ENCODE measurements around the gene PAK2. TPM values are rescaled to one million over a fixed set of nuclear protein-coding genes. Genes with fewer than 3 reads are reported as not detected.
A peak's percentile ranks its signal among the peaks of the same experiment; 100 is the strongest.
"Not testable (repeated sequence)": the region's sequence is repeated elsewhere in the genome, so short reads cannot be mapped to it uniquely, and the experiment has no call there.

Gene PAK2
- total RNA-seq, 1 experiment from 2014 or later: 57.4 TPM

DNA sequence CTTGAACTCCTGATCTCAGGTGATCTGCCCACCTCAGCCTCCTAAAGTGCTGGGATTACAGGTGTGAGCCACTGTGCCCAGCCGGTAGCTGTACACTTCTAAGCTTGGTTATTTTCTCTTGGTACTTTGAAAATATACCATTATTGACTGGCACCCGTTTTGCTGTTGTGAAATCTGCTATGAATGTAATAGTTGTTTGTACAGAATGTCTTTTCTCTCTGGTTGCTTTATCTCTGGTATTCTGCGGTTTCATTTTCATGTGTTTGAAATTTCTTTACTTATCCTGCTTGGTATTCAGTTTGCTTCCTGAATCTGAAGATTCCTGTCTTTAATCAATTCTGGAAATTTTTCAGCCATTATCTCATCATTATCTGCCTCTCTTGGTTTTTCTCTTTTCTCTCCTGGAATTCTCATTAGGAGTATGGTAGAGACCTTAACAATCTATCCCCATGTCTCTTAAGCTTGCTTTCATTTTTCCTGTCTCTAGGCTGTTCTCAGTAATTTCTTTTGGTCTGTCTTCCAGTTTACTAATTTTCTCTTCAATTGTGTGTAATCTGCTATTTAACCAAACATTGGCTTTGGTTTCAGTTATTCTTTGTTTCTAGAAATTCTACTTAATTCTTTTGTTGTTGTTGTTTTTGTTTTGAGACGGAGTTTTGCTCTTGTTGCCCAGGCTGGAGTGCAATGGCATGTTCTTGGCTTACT lies 2.8 kb upstream of the PAK2 start:
- DNase-seq (ENCODE audit: low read depth): no peak

DNA sequence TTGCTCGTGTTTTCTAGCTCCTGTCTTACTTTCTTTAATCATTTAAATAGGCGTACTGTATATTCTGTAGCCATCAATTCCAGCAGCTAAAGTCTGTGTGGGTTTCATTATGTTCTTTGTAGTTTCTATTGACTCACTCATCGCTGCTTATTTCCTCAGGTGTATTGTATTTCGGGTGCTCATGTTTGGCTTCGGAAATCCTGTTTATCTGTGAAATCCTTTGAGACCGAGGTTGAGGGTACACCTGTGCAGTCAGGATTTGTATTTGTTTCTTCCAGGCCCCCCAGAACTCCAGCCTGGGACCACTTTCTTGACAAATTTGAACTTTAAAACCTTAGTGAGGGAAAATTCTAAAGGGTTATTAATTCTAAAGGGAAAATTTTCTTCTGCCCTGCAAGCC lies 2.0 kb upstream of the PAK2 start:
- DNase-seq (ENCODE audit: low read depth): no peak

DNA sequence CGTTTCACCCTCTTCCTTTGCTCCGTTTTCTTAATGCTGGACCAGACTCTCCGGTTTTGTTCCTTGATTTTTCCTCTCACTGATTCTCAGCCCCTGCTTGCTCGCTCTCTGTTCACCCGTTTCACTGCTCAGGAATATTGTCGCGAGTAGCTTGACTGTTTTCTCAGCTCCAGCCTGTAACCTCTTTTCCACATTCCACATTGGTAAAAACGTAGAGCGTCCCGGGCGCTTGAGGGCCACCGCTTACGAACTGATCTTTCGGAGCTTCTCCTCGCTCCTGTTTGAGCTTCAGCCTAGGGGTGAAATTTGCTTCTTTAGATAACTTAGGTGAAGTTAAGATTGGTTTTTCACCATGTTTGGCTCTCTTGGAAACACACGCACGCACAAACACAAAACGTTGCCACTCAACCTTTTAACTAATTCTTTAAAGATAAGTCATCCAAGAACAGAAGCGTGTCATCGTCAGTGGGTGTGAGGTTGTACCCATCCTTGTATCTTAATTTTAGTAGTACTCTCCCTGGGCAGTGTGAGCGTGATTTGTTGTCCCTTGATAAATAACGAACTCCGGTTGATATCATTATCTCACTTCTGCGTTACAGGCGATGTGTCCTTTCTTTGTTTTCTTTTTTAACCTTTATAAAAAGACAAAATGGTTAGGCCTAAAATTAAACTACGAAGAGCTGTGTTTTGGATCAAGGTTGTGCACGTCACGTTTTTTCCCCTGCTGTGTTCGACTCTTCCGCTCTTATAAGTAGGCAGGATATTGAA lies 1.0 kb downstream of the PAK2 start:
- DNase-seq (ENCODE audit: low read depth): peak; percentile 78

DNA sequence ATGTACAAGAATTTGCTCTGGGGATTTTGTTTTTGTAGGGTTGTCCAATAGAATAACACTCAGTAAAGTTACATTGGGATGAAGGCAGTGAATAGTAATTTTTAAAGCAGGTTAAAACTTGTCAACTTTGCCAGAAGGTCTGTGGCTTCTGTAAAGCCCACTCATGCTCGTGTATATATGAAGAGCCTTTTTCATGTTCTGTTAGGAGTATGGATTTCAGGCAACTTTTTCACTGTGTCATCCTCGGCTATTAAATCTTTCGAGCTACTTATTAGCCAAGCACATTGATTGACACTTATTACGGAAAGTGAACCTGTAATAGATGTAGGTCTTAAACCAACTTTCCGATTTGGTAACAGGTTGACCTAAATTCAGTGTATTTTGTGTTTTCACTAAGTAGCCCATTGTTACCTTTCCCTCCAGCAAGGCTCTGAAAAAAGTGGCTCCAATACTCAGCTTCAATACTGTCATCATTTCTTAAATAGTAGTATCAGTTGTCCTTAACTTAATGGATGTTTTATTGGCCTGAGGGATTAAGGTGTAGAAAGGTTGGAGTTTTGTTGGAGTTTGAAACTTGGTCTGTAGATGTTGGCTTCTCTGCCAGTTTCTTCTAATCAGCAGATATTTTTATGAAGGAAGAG lies 1.7 kb downstream of the PAK2 start:
- DNase-seq (ENCODE audit: low read depth): no peak

DNA sequence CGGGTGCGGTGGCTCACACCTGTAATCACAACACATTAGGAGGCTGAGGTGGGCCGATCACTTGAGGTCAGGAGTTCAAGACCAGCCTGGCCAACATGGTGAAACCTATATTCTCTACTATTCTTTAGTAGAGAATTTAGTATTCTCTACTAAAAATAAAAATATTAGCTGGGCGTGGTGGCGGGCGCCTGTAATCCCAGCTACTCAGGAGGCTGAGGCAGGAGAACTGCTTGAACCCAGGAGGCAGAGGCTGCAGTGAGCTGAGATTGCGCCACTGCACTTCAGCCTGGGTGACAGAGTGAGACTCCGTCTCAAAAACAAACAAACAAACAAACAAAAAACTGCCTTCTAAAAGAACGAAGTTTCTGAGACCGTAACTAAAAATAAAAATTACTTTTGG lies 3.9 kb downstream of the PAK2 start:
- DNase-seq (ENCODE audit: low read depth): not testable (repeated sequence)

DNA sequence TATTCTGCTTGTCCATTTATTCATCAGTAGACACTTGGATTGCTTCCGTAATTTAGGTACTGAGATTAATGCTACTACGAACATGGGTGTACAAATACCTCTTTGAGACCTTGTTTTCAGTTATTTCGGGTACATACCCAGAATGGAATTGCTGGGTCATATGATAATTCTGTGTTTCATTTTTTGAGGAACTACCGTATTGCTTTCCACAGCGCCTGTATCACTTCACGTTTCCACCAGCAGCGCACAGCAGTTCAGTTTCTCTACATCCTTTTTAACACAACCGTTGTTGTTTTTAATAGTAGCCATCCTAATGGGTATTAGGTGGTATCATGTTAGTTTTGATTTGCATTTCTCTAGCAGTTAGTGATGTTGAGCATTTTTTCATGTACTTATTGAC lies 9.5 kb downstream of the PAK2 start:
- no peak for DNase-seq (ENCODE audit: low read depth)

DNA sequence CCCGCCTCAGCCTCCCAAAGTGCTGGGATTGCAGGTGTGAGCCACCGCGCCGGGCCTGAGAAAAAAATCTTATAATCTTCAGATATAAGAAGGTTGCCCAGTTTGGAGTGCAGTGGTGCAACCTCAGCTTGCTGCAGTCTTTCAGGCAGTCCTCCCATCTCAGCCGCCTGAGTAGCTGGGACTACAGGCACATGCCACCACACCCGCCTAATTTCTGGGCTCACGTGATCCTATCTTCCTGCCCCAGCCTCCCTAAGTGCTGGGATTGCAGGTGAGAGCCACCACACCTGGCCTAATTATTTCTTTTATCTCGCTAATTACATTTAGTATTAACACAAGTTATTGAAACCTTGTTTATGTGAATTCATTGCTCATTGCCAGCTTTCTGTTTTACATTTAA lies 13.5 kb downstream of the PAK2 start:
- DNase-seq (ENCODE audit: low read depth): no peak

DNA sequence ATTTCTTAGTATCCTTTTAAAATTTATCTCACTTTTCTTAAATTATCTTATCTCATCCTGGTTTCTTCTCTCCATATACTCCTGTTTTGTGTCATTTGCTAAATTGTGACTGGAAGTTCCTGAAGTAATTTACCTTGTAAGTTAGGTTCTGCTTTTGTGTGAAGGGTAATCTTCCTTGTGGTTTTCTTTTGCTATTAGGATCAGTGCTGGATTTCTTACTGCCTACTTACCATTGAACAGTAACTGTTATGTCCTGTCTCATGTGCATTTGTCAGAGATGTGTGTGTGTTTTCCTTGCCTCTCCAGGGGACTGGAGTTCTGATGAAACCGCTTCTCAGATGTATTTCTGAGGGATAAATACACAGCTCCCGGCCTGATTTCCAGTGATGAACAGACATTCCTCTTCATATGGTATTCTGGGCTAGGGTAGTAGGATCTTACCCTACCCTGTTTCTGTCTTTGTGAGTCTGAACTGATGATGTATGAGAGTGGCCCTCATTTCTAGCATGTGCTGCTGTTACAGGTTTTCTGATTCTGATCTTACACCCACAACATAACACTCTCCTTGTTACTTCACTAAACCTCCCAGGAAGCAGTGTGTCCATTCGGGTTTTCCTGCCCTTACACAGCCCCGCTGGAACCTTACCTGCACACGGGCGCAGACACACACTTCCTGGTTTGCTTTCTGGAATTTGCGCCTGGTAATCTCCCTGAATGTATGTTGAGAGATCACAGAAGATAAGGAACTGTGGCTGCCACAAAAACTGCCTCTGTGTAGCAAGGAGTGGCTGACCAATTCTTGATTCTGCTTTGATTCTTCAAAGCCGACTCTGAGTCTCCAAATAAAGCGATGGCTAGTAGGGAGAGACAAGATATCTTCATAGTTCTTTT lies 14.7 kb downstream of the PAK2 start:
- no peak for DNase-seq (ENCODE audit: low read depth)

DNA sequence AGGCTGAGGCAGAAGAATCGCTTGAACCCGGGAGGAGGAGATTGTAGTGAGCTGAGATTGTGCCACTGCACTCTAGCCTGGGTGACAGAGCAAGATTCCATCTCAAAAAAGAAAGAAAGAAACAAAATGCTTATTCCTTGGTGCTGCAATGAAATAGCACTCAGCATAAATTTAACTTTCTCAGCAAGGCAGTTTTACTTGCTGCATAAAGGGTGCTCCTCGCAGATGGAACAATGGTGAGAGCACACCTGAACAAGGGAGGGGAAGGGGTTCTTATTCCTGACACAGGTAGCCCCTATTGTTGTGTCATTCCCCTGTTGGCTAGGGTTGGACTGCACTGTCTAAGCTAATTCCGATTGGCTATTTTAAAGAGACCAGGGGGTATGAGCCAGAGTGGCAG lies 17.1 kb downstream of the PAK2 start:
- no peak for DNase-seq (ENCODE audit: low read depth)

DNA sequence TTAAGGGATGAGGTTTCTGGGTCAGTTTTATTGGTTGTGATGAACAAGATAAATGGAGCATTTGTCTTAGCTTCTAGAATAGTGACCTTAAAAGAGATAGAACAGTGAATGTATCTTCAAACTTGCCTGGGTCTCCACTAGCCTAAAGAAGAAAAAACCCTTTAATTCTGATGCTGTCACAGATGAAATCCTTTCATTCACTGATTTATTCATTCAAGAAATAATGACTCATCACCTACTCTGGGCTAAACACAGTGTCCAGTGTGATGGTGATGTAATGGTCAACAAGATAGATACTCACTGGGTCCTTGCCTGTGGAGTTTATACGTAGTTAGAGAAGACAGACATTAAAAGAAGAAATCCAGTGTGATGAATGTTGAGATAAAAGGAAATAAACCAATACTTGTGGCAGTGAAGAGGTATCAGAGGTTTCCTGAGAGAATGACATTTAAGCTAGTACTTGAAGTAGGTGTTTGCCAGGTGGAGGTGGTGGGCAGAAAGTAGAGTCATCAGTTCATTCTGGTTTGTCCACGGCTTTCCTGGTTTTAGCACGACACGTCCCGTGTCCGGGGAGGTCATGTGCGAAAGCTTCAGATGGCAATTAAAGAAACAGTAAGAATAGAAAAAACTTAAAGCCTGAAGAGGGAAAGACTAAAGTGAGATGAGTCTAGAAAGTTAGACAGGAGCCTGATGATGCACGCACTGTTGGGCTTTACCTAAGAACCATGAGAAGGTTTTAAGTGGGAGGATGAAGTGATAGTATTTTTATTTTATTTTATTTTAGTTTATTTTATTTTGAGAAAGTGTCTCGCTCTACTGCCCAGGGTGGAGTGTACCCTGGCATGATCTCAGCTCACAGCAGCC lies 18.5 kb downstream of the PAK2 start:
- DNase-seq (ENCODE audit: low read depth): peak; percentile 93

DNA sequence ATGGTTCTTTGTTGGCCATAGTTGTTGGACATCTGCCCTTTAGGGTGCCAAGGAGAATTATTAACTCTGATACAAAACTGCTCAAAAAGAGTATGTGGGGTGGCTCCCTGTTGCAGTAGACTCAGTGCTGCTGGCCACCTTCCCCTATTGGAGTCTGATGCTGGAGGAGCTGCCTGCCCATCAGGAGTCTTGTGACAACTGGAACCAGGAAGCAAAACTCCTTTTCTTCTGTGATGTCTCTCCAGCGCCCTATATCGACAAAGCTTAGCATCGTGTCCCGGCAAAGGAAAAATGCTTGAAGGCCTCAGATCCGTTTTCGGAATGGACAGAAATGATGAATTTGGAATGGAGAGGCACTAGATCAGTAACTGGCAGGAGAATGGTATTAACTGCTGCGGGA lies 23.5 kb downstream of the PAK2 start:
- no peak for DNase-seq (ENCODE audit: low read depth)

DNA sequence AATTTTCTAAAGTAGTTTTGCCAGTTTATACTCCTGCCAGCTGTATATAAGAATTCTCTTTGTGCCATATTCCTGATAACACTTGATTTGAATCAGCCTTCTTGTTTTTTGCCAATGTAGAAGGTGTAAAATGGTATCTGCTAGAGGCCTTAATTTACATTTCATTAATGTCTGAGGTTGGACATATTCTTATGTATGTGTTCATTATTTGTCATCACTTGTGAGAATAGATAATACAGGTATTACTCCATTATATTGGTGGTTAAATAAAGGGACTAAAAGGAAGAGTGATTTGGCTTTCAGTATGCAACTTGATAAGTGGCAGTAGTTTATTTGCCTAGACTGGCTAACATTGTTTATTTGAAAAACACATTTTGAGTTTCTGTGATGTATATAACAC lies 25.8 kb downstream of the PAK2 start:
- no peak for DNase-seq (ENCODE audit: low read depth)

DNA sequence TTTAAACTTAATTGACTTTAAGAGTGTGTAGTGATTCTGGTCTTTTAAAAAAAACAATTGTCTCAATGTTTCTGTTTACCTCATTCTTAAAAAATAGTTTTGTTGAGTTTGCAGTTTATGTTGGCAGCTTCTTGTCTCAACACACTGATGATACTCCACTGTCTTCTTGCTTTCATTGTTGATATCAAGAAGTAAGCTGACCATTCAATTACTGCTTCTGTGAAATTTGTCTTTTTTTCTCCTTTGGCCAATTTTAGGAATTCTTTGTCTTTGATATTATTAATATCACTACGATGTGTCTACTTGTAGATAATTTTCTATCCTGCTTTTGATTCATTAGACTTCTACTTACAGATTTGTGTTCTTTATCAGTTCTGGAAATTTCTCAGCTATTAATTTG lies 31.4 kb downstream of the PAK2 start:
- no peak for DNase-seq (ENCODE audit: low read depth)

DNA sequence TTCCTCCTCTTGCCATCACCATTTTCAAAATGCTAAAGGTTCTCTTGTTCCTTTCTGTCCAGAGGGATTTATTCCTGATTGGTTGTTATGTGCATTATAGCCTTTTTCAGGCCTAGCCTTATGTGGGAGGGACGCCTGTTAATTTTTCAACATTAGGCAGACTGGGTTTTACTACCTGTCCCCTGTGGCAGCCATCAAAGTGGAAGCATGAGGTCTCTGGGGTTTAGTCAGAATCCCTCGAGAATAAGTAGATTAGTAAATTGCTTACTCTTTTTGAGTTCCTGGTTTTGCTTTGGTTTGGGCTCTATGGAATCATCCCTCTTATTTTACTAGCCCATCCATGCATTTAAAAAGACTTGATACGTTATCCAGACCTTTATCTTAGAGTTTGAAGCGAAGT lies 32.4 kb downstream of the PAK2 start:
- DNase-seq (ENCODE audit: low read depth): no peak

DNA sequence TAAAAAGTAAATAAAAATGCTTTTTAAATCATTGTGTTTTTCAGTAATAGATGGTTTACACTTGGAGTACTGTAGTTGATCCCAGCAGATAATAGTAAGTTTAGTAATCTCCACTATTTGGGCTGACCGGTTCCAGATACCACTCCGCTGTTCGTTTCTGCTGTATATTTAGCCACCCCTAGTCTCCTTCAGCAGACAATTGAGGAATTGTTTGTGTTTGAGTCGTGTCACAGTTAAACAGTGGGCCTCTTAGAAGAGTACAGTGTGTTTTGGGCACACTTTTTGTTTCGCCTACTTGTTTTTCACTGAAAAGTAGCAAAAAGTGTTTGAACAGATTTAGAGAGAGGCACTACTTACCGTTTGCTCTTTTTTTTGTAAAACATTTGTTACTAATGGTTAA lies 33.2 kb downstream of the PAK2 start:
- no peak for DNase-seq (ENCODE audit: low read depth)

DNA sequence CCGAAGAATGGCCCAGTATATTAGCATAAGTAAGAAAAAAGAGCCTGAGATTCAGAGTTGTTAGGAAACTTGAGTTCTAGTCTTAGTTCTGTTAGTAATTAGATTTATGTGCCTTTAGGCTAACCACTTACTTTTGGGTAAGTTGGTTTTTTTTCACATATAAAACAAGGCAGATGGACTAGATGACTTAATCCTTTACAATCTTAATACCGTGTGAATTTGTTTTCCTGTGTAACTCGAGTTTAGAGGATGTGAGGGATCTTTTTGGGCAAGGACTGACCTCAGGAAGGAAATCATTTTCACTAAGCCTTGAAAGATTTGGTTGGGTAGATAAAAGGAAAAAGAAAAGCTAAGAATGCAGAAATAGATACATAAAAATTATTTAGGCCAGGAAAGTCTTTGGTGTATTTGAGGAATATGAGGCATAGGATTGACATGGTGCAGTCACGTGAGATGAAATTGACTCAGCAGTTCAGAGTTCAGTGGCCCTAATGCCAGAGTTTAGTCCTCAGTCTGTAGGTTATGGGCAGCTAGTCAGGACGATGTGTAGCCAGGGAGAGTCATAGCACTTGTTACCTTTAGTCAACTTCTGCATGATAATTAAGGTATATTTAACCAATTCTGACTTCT lies 34.6 kb downstream of the PAK2 start:
- peak; percentile 58 for DNase-seq (ENCODE audit: low read depth)

DNA sequence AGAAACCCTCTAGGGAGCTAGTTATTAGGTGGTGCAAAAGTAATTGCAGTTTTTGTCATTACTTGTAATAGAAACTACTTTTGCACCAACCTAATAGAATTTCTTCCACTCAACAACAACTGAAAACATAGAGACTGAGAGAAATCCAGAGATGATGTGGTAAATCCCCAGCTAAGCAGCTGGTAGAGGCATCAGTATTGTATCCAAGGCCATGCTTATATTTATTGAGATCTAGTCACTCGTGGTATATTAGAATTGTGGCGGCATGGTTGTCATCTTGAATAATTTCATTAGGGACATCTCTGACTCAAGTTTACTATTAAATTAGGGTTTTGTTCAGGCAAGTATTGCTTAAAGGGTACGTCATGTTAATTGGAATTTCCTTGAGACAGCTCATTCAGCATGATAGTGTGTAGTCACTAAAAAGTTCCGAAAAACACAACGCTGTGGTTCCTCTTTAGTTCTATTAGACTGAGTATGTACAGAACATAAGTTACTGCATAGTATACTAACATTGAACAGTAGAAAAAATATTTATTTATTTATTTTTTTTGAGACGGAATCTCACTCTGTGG lies 35.3 kb downstream of the PAK2 start:
- no peak for DNase-seq (ENCODE audit: low read depth)

DNA sequence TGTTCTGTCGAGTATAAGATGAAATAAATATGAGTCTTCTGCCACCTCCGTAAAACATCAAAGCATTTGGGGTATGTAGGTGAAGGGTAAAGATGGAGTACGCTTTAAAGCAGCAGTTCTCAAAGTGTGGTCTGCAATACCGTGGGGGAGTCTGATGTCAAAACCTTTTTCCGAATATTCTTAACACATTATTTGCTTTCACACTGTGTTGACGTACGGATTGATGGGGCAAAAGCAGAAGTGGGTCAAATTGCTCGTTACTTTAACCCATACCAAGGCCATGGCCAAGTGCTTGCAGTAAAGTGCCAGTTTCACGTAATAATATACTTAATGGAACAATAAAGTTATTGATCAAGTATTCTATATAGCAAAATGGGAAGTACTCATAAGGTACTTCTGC lies 36.3 kb downstream of the PAK2 start:
- no peak for DNase-seq (ENCODE audit: low read depth)

DNA sequence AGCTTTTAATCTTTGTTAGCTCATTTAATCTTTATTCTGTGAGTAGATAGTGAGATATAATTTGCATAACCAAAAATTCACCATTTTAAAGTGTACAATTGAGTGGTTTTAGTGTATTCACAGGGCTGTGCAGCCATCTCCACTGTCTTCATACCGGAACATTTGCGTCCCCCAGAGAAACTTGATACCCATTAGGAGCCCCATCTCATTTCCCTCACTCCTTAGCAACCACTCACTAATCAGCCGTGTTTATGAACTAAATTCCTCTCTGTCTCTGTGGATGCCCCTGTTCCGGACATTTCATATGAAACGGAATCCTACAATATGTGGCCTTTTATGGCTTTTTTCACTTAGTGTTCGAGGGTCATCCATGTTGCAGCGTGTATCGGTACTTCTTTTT lies 38.2 kb downstream of the PAK2 start:
- no peak for DNase-seq (ENCODE audit: low read depth)

DNA sequence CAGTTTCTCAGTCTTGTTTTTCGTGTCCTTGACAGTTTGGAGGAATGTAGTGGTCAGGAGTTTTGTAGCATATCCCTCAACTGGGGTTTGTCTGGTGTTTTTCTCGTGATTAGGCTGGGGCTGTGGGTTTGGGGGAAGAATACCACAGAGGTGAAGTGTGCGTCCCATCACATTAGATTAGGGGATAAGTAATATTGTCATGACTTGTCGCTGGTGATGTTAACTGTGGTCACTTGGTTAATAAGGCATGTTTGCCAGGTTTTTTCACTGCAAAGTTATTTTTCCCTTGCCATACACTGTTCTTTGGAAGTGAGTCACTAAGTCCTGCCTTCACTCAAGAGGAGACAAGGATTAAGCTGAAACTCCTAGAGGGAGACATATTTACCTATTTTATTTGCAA lies 39.1 kb downstream of the PAK2 start:
- DNase-seq (ENCODE audit: low read depth): peak; percentile 98

All from M059J (cell line).